Liver (tissue), 9 donors: Measurements from ENCODE around the gene SPOUT1. TPM values are rescaled to one million over a fixed set of nuclear protein-coding genes. Genes with fewer than 3 reads are reported as not detected.

Experiments
- DNase-seq: peaks from one replicate; pipeline ENCODE4 v3.0.0-alpha.2; 2017; ENCODE audit warnings: low spot score
- H3K27ac ChIP-seq, 2 donors: one replicate each; pipeline ENCODE4 v1.7.0; 2013; ENCODE audit warnings: inconsistent platforms in 2 of 2, low read length in 2 of 2, control low read depth in 1 of 2, low read depth in 1 of 2, mild to moderate bottlenecking in 1 of 2
- H3K27me3 ChIP-seq, 4 donors: one replicate each; pipeline versions ENCODE4 v1.6.1 to v1.7.0; 2013; ENCODE audit warnings: low read length in 3 of 4, inconsistent platforms in 1 of 4, mild to moderate bottlenecking in 1 of 4, moderate library complexity in 1 of 4; ENCODE audit not compliant: control insufficient read depth in 4 of 4, insufficient read depth in 4 of 4
- H3K36me3 ChIP-seq, 4 donors: one replicate each; pipeline versions ENCODE4 v1.6.1 to v1.7.0; 2013; ENCODE audit warnings: low read length in 3 of 4, mild to moderate bottlenecking in 3 of 4, low read depth in 1 of 4, moderate library complexity in 1 of 4; ENCODE audit not compliant: control insufficient read depth in 4 of 4, insufficient read depth in 3 of 4
- H3K4me1 ChIP-seq, 4 donors: one replicate each; pipeline versions ENCODE4 v1.6.1 to v1.7.0; 2013; ENCODE audit warnings: low read length in 3 of 4, mild to moderate bottlenecking in 3 of 4, moderate library complexity in 1 of 4; ENCODE audit not compliant: control insufficient read depth in 4 of 4, insufficient read depth in 4 of 4
- H3K4me3 ChIP-seq, 3 donors: one replicate each; pipeline versions ENCODE4 v1.6.1 to v1.7.0; 2013; ENCODE audit warnings: low read length in 3 of 3, control low read depth in 1 of 3, low read depth in 1 of 3, mild to moderate bottlenecking in 1 of 3
- H3K9ac ChIP-seq, 2 donors: one replicate each; pipeline ENCODE4 v1.7.0; 2013; ENCODE audit warnings: low read length in 2 of 2, mild to moderate bottlenecking in 2 of 2, moderate library complexity in 2 of 2, control low read depth in 1 of 2, low read depth in 1 of 2
- H3K9me3 ChIP-seq, 4 donors: one replicate each; pipeline versions ENCODE4 v1.6.1 to v1.7.0; 2013; ENCODE audit warnings: low read length in 3 of 4; ENCODE audit not compliant: control insufficient read depth in 4 of 4
- CTCF ChIP-seq: fragments of 150-350 bp; IDR thresholded peaks from 2 replicates; pipeline ENCODE4 v1.5.1; 2017; ENCODE audit warnings: improper control_type of control experiment, low read depth, low read length; ENCODE audit not compliant: missing input control
- FOXA2 ChIP-seq: IDR thresholded peaks from 2 replicates; pipeline ENCODE4 v1.6.1; 2016; ENCODE audit warnings: antibody characterized with exemption
- HNF4A ChIP-seq, 2 donors: conservative IDR thresholded peaks; 2 replicates each; pipeline ENCODE4 v1.6.1; 2016; ENCODE audit warnings: antibody characterized with exemption in 2 of 2, mild to moderate bottlenecking in 2 of 2
- NR2F2 ChIP-seq: IDR thresholded peaks from 2 replicates; pipeline ENCODE4 v1.6.1; 2016; ENCODE audit warnings: antibody characterized with exemption
- RAD21 ChIP-seq, 2 donors: IDR thresholded peaks; 2 replicates each; pipeline ENCODE4 v1.6.1; 2016; ENCODE audit warnings: antibody characterized with exemption in 2 of 2, mild to moderate bottlenecking in 2 of 2
- REST ChIP-seq: IDR thresholded peaks from 2 replicates; pipeline ENCODE4 v1.6.1; 2016; ENCODE audit warnings: antibody characterized with exemption, mild to moderate bottlenecking
- SP1 ChIP-seq: IDR thresholded peaks from 2 replicates; pipeline ENCODE4 v1.6.1; 2018; ENCODE audit warnings: antibody characterized with exemption, mild to moderate bottlenecking
- ZBTB33 ChIP-seq: IDR thresholded peaks from 2 replicates; pipeline ENCODE4 v1.6.1; 2016; ENCODE audit warnings: antibody characterized with exemption
- WGBS: extraction: QIAGEN DNeasy Blood & Tissue Kit; methylation state at CpG from one replicate; pipeline ENCODE4 v1.1.7; 2013; 5-methylcytosine and 5-hydroxymethylcytosine counted together
- polyA plus RNA-seq, 2 donors: library from polyadenylated mRNA; stranded (reverse) in 1 of 2; unstranded in 1 of 2; fragments of 200-250 nt in 1 of 2; fragments of >200 nt in 1 of 2; fragmentation: Nextera tagmentation in 1 of 2; extraction: Ambion mirVana in 1 of 2; gene quantifications; one replicate each; pipeline versions ENCODE4 v1.2.1 to v1.2.3, GENCODE V29; 2013 to 2015
- total RNA-seq, 2 donors: library from RNA; depleted of rRNA; stranded (reverse); fragments of >200 nt; gene quantifications; one replicate each; pipeline ENCODE4 v1.2.3, GENCODE V29; 2014
- donor health status: healthy.
- donor health status: healthy.
- donor health status: healthy.
- donor health status: healthy.
- donor health status: healthy.

Gene SPOUT1
- total and polyA plus RNA-seq, 4 donors = 9.0 to 30.1 (median 14.5) TPM

- WGBS = 96% methylated on average over 7 of the region's 7 CpGs
- Histone ChIP-seq H3K9ac (no peak overlapping the region), H3K36me3 (peaks cover 13 to 59% (median 41%) of the 10 kb centered on the region in 4 donors)
Measured at GRCh38 chr9:128800061-128800460, 29.5 kb downstream of the SPOUT1 start.

More at GRCh38 chr9:128800061-128800460, 29.5 kb downstream of the SPOUT1 start:
- no peak for DNase-seq
- Histone ChIP-seq H3K27ac (no peak overlapping the region), H3K4me1 (no peaks in the 10 kb centered on the region), H3K4me3 (no peak overlapping the region), H3K9me3 (no peaks in the 10 kb centered on the region), H3K27me3 (no peaks in the 10 kb centered on the region)
- TF ChIP-seq HNF4A (conservative IDR thresholded peaks at IDR 0.05) (no peak), REST (no peak), NR2F2 (no peak), FOXA2 (no peak), RAD21 (IDR thresholded peaks at IDR 0.05) (no peak), SP1 (no peak), CTCF (no peak), ZBTB33 (no peak)
